Measurements from ENCODE around the gene SCML1.

DNA sequence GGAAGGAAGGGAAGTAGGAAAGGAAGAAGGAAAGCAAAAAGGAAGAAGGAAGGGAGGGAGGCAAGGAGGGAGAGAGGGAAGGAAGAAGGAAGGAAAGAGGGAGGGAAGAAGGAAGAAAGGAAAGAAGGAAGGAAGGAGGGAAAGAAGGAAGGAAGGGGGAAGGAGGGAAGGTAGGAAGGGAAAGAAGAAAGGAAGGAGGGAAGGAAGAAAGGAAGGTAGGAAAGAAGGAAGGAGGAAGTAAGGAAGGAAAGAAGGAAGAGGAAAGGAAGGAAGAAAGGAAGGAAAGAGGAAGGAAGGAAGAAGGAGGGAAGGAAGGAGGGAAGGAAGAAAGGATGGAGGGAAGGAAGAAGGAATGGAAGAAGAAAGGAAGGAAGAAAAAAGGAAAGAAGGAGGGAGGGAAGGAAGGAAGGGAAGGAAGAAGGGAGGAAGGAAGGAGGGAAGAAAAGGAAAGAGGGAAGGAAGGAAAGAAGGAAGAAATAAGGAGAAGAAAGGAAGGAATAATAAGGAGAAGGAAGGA is 18.6 kb upstream of the SCML1 start:
- TF ChIP-seq, protein P1, sequence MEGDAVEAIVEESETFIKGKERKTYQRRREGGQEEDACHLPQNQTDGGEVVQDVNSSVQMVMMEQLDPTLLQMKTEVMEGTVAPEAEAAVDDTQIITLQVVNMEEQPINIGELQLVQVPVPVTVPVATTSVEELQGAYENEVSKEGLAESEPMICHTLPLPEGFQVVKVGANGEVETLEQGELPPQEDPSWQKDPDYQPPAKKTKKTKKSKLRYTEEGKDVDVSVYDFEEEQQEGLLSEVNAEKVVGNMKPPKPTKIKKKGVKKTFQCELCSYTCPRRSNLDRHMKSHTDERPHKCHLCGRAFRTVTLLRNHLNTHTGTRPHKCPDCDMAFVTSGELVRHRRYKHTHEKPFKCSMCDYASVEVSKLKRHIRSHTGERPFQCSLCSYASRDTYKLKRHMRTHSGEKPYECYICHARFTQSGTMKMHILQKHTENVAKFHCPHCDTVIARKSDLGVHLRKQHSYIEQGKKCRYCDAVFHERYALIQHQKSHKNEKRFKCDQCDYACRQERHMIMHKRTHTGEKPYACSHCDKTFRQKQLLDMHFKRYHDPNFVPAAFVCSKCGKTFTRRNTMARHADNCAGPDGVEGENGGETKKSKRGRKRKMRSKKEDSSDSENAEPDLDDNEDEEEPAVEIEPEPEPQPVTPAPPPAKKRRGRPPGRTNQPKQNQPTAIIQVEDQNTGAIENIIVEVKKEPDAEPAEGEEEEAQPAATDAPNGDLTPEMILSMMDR (IDR thresholded peaks at IDR 0.05): no peak
- no peak for TF ChIP-seq POLR2A (IDR thresholded peaks at IDR 0.05)
- no peak for TF ChIP-seq POLR2AphosphoS5 (IDR thresholded peaks at IDR 0.05)
- no peak for TF ChIP-seq EP300 (IDR thresholded peaks at IDR 0.05)
